Prostate gland (tissue), 2 donors: ENCODE results near the gene HSF4. TPM values are rescaled to one million over a fixed set of nuclear protein-coding genes. Genes with fewer than 3 reads are reported as not detected.

Source experiments
- DNase-seq: peaks from one replicate; pipeline ENCODE4 v3.0.0-alpha.2; 2019; ENCODE audit warnings: low spot score
- H3K27ac ChIP-seq, 2 donors: fragments of 200-600 bp; sonication (generic); 2 replicates each; pipeline ENCODE4 v1.5.1; 2017 to 2019
- H3K27me3 ChIP-seq: fragments of 200-600 bp; sonication (generic); replicated peaks from 2 replicates; pipeline ENCODE4 v1.5.1; 2019; ENCODE audit not compliant: insufficient read depth
- H3K36me3 ChIP-seq, 2 donors: fragments of 200-600 bp; sonication (generic); 1 replicate in 1 of 2; 2 replicates in 1 of 2; pipeline versions ENCODE4 v1.5.1 to v1.8.1; 2017 to 2019
- H3K4me1 ChIP-seq: fragments of 200-600 bp; sonication (generic); replicated peaks from 2 replicates; pipeline ENCODE4 v1.5.1; 2019
- H3K4me3 ChIP-seq, 2 donors: fragments of 200-600 bp; sonication (generic); 2 replicates each; pipeline ENCODE4 v1.5.1; 2017 to 2019
- H3K9me3 ChIP-seq: fragments of 200-600 bp; sonication (generic); 2 replicates; pipeline ENCODE4 v1.5.1; 2017
- CTCF ChIP-seq, 4 experiments: fragments of 200-600 bp in 2 of 4; fragments of 450-650 bp in 2 of 4; sonication (generic) in 2 of 4; IDR thresholded peaks; 1 replicate in 3 of 4; 2 replicates in 1 of 4; pipeline ENCODE4 v1.5.1; 2016 to 2019; ENCODE audit warnings: antibody characterized with exemption in 4 of 4, mild to moderate bottlenecking in 2 of 4, moderate library complexity in 2 of 4
- POLR2A ChIP-seq: fragments of 450-650 bp; IDR thresholded peaks from one replicate; pipeline ENCODE4 v1.6.1; 2016; ENCODE audit warnings: antibody characterized with exemption, mild to moderate bottlenecking
- POLR2AphosphoS5 ChIP-seq: sonication (generic); formaldehyde crosslinking; IDR thresholded peaks from one replicate; pipeline ENCODE4 v1.6.1; 2017; ENCODE audit warnings: antibody characterized with exemption
- WGBS: methylation state at CpG from one replicate; pipeline ENCODE4 v1.1.5; 2018; 5-methylcytosine and 5-hydroxymethylcytosine counted together
- intact Hi-C: fragments of 100-400 bp; cut with DNase I; formaldehyde crosslinking; loops from one replicate; pipeline ENCODE4 v1.14.2; 2022
- total RNA-seq, 2 donors: library from RNA; depleted of rRNA; stranded (reverse); fragments of >200 nt; gene quantifications; one replicate each; pipeline ENCODE4 v1.1.0, GENCODE V29; 2016

The HSF4 gene
- total RNA-seq, 2 donors from 2014 or later, result 109 to 137 TPM

- 31% methylated on average over 30 of the region's 61 CpGs for WGBS
- DNase-seq, result no peak
- Histone ChIP-seq H3K27me3 (no peaks in the 10 kb centered on the region), H3K4me1 (peaks cover 13% of the 10 kb centered on the region), H3K36me3 (no peaks in the 10 kb centered on the region), H3K9me3 (no peaks in the 10 kb centered on the region), H3K27ac (no peak overlapping the region), H3K4me3 (no peak overlapping the region)
- intact Hi-C loops, result loop anchor here (1.0 to 5.0 kb wide), 4 partner anchors 127 to 262 kb away; partner anchors contain the start of gene CBFB
- TF ChIP-seq POLR2A (no peak), POLR2AphosphoS5 (no peak), CTCF (IDR thresholded peaks at IDR 0.05) (no peak)
These were observed 9.8 kb upstream of the HSF4 start for GRCh38 chr16:67154578-67155294.

GRCh38 chr16:67155295-67156142, 9.0 kb upstream of the HSF4 start:
- H3K36me3 ChIP-seq, result no peaks in the 10 kb centered on the region
- H3K9me3 ChIP-seq, result no peaks in the 10 kb centered on the region
- peaks cover 13% of the 10 kb centered on the region for H3K4me1 ChIP-seq
- peak; percentile 95 to 99 (median 98) for TF ChIP-seq CTCF (IDR thresholded peaks at IDR 0.05)
- TF ChIP-seq POLR2AphosphoS5, result peak; percentile 12
- peak; percentile 26 for TF ChIP-seq POLR2A
- 19% methylated on average over 42 of the region's 74 CpGs for WGBS
- H3K4me3 ChIP-seq, result no peak overlapping the region
- peak; percentile 66 for DNase-seq
- no peak overlapping the region for H3K27ac ChIP-seq
- H3K27me3 ChIP-seq, result no peaks in the 10 kb centered on the region
- intact Hi-C loops, result loop anchor here (1.0 to 5.0 kb wide), 3 partner anchors 128 to 263 kb away; partner anchors contain the start of gene CBFB

GRCh38 chr16:67156143-67156844, 8.3 kb upstream of the HSF4 start:
- 61% methylated on average over 15 of the region's 15 CpGs for WGBS
- H3K9me3 ChIP-seq, result no peaks in the 10 kb centered on the region
- TF ChIP-seq CTCF (IDR thresholded peaks at IDR 0.05), result no peak
- no peak for TF ChIP-seq POLR2AphosphoS5
- no peak for TF ChIP-seq POLR2A
- DNase-seq, result no peak
- peaks cover 13% of the 10 kb centered on the region for H3K4me1 ChIP-seq
- H3K27me3 ChIP-seq, result no peaks in the 10 kb centered on the region
- no peak overlapping the region for H3K27ac ChIP-seq
- no peaks in the 10 kb centered on the region for H3K36me3 ChIP-seq
- intact Hi-C loops, result loop anchor here (5.0 kb wide), 2 partner anchors 129 to 264 kb away; partner anchors contain the start of gene CBFB
- H3K4me3 ChIP-seq, result no peak overlapping the region

DNA sequence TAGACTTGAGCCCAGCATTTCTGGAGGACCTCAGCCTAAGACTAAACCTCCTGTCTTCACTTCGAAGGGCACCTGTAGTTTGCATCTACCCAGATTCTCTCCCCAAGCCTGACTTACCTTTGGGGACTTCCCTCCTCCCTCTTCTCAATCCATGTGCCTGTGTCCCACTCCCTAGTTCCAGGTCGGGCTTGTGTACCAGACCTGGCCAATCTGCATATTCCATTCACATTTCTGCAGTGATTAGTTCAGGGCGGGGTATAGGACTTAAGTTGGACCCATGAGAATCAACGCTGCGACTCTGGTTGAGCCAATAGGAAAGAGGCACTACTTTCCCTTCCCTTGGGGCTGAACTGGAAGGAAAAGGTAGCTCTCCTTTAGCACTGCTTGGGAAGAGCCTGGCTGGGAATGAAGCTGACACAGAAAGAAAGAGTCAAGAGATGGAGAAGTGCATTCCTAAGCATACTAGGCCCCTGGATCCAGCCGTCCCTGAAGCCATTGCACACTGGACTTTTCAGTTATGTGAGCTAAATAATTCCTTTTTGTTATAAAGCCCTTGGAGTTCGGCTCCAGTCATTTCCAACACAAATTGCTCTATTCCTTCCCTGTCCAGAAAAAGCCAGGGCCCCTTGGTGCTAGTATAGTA, 7.3 kb upstream of the HSF4 start:
- 64% methylated on average over 7 of the region's 7 CpGs for WGBS
- intact Hi-C loops, result loop anchor here (5.0 kb wide), 2 partner anchors 130 to 265 kb away; partner anchors contain the start of gene CBFB
- no peak for DNase-seq
- H3K9me3 ChIP-seq, result no peaks in the 10 kb centered on the region
- H3K27me3 ChIP-seq, result no peaks in the 10 kb centered on the region
- no peak overlapping the region for H3K27ac ChIP-seq
- no peak for TF ChIP-seq POLR2A
- no peak for TF ChIP-seq CTCF (IDR thresholded peaks at IDR 0.05)
- TF ChIP-seq POLR2AphosphoS5, result no peak
- H3K36me3 ChIP-seq, result no peaks in the 10 kb centered on the region
- no peak overlapping the region for H3K4me3 ChIP-seq
- H3K4me1 ChIP-seq, result peaks cover 16% of the 10 kb centered on the region
